HG03457 (cell line): ENCODE data around the gene RNF168.
"Not testable (repeated sequence)": the region's sequence is repeated elsewhere in the genome, so short reads cannot be mapped to it uniquely, and the experiment has no call there.

Experiments
- ATAC-seq: cut with Tn5 transposase; IDR thresholded peaks from one replicate; pipeline ENCODE4 v1.9.1; 2021; ENCODE audit warnings: moderate number of reproducible peaks; ENCODE audit not compliant: unreplicated experiment

RNF168 gene

DNA sequence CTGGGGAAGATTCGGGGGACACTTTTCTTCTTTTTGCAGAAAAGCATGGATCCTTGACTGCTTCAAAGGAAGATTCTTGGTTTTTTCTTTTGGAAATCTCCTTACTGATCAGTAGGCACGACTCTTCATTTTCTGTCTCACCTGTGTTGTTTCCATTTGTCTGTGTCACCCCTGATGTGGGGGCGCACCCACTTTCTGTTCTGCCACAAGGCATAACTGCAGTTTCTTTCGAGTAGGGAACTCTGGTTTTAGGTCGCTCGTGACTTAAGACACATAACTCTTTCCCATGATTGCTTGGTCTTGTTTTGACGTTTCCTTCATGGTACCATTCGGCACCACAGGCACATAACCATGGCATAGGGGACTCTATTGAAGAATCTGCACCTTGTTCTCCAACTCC, 31.3 kb downstream of the RNF168 start:
- ATAC-seq = no peak

DNA sequence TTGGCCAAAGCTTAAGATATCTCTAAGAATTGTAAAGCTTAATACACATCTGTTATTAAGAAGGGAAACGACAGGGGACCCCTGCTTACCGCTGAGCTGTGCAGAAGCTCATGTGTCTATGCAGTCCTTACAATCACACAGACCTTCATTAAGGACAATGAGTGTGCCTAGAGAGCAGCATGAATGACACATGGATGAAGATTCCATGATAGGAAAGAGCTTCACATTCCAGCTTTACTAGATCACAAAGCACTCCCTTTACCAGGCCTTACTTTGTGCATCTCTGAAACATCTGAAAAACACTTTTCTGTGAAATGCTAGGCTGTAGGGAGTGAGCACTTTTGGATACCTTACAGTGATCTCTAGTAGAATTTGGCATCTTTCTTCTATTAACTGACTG, 32.0 kb downstream of the RNF168 start:
- no peak for ATAC-seq

DNA sequence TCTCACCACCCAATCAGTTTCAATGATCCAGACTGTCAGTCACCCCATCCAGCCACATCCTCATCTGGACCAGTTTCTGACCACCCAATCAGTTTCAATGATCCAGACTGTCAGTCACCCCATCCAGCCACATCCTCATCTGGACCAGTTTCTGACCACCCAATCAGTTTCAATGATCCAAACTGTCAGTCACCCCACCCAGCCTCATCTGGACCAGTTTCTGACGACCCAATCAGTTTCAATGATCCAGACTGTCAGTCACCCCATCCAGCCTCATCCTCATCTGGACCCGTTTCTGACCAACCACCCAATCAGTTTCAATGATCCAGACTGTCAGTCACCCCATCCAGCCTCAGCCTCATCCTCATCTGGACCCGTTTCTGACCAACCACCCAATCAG, 33.4 kb downstream of the RNF168 start:
- not testable (repeated sequence) for ATAC-seq

DNA sequence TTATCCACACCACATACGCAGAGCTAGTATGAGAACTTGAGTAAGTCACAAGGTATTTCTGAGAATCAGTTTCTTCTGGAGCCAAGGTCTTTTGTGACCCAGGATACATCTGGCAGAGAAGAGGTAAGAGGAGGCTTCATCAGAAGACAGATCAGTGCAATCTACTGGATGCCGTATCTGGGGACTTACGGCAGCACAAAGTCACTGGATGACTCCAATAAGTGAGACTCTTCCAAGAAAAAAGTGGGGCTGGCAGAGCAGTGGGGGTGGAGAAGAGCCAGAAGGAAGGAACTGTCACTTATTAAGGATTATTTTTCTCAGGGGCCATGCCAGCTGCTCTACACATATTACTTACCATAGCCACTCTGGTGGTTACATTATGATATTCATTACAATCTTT, 39.8 kb downstream of the RNF168 start:
- ATAC-seq = no peak

DNA sequence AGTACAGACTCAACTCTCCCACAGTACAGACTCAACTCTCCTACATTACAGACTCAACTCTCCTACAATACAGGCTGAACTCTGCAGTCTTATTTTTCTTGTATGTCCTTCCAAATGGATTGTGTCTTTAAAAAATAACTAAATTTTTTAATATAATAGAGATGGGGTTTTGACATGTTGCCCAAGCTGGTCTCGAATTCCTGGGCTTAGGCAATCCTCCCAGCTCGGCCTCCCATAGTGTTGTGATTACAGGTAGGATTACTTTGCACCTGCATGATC, 40.2 kb downstream of the RNF168 start:
- ATAC-seq = no peak

DNA sequence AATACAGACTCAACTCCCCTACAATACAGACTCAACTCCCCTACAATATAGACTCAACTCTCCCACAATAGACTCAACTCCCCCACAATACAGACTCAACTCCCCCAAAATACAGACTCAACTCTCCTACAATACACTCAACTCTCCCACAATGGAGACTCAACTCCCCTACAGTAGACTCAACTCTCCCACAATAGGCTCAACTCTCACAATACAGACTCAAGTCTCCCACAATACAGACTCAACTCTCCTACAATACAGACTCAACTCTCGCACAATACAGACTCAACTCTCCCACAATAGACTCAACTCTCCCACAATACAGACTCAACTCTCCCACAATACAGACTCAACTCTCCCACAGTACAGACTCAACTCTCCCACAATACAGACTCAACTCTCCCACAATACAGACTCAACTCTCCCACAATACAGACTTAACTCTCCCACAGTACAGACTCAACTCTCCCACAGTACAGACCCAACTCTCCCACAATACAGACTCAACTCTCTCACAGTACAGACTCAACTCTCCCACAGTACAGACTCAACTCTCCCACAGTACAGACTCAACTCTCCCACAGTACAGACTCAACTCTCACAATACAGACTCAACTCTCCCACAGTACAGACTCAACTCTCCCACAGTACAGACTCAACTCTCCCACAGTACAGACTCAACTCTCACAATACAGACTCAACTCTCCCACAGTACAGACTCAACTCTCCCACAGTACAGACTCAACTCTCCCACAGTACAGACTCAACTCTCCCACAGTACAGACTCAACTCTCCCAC, 40.7 kb downstream of the RNF168 start:
- ATAC-seq = not testable (repeated sequence)

DNA sequence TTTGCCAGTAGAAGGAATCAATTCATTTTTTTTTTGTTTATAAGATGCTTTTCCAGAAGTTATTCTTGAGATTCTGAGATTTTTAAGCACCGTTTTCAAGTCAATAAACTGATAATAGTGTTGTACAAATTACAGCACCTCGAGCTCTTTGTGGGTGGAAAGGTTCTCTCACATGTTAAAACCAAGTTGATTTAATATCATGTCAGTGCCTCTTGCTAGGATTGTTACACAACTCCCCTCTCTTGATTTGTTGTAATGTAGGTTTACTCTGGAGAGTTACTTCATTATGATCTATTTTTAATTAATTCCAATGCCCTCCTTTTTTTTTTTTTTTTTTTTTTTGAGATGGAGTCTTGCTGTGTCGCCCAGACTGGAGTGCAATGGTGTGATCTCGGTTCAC, 45.5 kb downstream of the RNF168 start:
- no peak for ATAC-seq

DNA sequence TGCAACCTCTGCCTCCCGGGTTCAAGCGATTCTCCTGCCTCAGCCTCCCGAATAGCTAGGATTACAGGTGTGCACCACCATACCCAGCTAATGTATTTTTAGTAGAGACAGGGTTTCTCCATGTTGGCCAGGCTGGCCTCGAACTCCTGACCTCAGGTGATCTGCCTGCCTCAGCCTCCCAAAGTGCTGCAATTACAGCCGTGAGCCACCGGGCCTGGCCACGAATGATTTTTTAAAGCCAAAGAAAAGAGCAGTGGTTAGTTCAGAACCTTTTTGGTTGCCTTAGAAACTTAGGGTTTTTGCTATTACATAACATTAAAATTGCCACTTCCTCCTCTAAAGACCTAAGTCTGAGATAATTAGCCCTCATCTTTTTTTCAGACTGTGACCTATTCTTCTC, 46.1 kb downstream of the RNF168 start:
- ATAC-seq = not testable (repeated sequence)

DNA sequence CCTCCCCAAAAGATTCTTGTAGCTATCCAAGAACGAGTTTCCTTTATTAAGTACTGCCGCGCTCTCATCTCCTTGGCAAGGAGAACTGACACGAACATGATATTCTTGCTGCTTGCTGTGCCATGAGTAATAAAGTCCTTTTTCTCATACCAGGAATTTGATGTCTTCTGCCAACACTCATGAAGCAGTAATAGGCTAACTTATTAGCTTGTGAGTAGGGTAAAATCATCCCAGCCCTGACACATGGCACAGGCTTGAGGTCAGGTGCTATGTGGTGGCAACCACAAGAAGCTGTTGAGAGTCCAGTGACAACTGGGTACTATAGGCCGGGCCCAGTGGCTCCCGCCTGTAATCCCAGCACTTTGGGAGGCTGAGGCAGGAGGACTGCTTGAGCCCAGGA, 48.6 kb downstream of the RNF168 start:
- ATAC-seq = no peak

DNA sequence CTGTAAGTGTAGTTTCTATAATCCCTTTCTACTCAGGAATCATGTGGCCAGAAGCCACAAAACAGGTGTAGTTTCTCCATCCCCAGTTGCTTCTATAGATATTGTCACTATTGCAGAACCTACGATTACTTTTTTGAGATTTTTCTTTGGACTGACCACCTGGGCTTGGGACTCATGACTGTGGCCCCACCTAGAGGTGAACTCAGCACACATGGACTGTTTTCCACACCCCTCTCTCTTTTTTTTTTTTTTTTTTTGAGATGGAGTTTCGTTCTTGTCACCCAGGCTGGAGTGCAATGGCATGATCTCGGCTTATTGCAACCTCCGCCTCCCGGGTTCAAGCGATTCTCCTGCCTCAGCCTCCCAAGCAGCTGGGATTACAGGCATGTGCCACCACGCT, 58.2 kb downstream of the RNF168 start:
- not testable (repeated sequence) for ATAC-seq

DNA sequence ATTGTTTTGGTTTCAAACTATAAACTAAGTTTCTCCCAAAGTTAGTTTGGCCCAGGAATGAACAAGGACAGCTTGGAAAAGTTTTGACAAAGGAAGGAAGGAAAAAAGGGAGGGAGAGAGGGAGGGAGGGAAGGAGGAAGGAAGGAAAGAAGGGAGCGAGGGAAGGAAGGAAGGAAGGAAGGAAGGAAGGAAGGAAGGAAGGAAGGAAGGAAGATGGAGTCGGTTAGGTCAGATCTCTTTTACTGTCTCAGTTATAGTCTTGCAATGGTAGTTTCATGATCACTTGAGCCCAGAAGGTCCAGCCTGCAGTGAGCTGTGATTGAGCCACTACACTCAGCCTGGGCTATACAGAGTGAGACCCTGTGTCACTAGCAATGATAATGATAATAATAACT, 59.1 kb downstream of the RNF168 start:
- ATAC-seq = no peak

DNA sequence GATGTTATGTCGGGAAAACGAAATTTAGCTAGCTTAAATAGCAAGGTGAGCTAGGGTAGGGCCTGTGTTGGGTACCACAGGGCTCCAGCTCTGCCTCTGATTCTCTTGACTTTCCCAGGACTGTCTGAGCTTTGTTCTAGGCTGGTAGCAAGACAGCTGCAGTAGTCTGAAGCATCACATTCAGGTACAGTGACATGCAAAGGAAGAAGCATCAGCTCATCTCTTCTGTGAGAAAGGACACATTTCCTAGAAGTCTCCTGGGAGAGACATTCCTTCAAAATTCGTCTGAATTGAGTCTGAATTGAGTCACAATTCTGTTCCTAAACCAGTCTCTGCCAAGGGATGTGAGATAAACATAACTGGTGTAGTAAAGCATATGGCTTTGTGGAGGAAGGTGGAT, 62.9 kb downstream of the RNF168 start:
- ATAC-seq = no peak

DNA sequence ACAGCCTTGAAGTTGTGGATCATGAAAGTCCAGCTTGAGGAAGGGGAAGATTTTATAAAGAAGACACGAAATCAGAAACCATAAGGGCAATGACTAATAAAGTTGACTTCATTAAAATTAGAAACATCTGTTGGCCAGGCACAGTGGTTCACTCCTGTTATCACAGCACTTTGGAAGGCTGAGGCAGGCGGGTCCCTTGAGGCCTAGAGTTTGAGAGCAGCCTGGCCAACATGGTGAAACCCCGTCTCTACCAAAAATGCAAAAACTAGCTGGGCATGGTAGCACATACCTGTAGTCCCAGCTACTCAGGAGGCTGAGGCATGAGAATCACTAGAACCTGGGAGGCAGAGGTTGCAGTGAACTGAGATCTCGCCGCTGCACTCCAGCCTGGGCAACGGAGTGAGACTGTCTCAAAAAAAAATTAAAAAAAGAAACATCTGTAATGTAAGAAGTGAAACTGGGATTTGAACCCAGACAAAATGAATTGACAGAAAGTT, 63.5 kb downstream of the RNF168 start:
- no peak for ATAC-seq

DNA sequence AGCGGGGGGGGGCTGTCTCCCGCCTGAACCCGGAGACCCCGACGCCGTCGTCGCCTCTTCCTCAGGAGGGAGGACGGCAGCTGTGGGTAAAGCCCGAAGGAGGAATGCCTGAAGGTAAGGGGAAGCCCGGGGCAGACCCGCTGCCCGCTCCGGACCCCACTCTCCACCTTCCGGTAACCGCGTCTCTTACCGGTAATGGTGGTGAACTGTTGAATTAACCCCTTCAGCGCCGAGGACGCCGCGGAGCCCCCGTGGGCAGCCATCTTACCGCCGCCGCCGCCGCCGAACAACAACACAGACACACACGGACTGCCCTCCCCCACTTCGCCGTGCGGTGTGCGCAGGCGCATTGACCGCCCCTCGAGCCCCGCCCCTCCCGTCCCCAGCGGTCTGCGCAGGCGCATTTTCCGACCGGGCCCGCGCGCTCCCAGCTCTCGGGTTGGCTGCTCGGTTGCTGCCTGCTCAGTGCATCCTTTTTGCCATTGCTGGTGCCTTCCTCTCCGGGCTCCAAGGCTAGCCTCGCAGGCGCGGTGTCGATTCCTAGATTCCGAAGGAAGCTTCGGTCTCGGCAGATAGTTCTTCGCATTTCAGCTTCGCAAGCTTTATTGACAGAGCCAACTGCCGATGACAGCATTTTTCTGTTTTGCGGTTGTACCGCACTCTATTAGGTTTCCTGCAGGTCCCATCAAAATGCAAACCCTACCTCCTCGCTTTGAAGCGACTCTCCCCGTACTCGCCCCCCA, 71.3 kb downstream of the RNF168 start, which contains the start of gene UBXN7:
Gene UBXN7, minus strand, starts transcription at position 291 of the 743 bp plus-strand sequence. Its CDS starts 28 bp downstream, at position 263.
- peak; percentile 76 for ATAC-seq

DNA sequence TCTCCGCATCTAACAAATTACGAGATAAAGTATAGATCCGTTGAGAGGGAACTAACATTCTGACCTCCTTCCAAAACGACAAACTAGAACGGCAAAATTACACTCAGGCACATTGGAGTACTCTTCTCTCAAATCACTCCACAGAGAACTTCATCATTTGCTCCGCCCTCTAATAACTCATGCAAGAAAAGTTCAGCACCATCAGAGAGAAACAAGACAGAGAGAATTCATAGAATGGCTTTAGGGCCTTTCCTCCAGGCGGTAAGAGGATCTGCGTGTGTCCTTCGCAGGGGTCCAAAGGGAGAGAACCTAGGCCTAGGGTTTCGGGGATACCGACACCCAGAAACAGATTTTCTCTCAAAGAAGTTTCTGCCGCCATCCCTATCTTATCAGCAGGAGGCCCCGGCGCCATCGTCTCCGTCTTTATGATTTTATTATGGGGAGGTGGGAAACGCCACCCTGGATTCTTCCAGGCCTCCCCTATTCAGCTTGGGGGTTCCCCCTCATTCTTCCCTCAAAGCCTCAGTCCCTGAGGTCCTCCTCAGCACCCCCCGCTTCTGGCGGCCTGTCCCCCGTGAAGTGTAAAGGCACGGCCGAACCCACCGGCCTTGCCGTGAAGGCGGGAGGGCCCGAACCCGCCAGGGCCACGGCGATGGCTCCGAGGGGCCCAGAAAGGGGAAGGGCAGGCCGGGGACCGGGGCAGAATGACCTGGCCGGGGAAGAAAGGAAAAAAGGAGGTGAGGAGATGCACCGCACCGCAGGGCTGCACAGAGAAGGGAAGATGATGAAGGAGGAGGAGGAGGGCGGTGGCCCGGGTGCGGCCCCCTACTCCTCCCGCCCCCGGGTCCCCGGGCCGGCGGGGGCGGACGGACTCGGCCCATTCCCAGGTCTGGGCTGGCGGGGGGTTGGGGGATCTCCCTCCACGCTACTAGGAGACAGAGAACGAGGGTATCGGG, 72.1 kb downstream of the RNF168 start:
- ATAC-seq = peak; percentile 20

DNA sequence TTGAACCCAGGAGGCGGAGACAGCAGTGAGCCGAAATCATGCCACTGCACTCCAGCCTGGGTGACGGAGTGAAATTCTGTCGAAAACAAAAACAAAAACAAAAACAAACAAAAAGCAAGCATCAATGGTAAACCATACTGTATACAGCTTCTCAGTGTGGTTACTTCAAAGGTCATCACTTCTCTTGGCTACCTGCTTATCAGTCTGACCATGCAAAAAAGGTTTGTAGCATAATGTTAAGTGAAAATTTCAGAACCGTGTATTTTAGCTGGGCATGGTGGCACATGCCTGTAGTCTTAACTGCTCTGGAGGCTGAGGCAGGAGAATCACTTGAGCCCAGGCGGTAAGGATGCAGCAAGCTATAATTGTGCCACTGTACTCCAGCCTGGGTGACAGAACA, 75.5 kb downstream of the RNF168 start:
- ATAC-seq = no peak

DNA sequence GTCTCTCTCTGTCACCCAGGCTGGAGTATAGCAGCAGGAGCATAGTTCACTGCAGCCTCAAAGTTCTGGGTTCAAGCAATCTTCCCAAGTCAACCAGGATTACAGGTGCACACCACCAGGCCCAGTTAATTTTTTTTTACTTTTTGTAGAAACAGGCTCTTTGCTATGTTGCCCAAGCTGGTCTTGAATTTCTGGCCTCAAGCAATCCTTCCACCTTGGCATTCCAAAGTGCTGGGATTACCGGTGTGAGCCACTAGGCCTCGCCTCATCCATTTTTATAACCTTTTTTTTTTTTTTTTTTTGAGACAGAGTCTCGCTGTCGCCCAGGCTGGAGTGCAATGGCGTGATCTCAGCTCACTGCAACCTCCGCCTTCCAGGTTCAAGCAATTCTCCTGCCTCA, 79.1 kb downstream of the RNF168 start:
- ATAC-seq = not testable (repeated sequence)

DNA sequence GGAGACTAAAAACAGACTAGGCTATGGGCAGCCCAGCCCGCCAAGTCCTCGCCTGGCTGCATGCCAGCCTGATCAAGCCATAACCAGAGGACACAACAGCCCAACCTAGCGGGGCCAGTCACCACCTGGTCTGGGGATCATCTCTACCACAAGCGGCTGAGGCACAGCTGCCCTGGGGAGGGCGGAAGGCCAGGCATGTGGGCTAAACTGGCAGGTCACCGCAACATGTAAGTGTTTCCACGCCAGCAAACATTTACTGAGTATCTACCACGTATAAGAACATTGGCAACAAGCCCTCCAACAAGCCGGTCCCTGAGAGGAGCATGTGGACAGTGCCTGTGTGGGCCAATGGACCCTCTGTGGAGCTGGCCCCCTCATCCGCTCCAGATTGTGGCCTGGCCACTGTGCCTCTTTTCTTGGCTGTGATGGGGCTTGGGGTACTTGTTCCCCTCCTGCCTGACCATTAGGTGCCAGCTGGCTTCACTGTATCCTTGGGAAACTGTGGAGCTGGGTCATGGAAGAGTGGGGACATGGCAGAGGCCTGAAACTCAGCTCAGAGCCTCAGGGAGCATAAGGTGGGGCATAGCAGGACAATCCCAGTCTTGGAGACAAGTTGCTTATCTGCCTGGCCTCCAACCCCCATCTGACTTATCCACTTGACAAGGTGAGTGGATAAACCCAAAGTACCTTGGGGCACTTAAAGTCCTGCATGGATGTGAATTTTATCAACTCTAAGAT, 80.4 kb downstream of the RNF168 start:
- ATAC-seq = no peak

DNA sequence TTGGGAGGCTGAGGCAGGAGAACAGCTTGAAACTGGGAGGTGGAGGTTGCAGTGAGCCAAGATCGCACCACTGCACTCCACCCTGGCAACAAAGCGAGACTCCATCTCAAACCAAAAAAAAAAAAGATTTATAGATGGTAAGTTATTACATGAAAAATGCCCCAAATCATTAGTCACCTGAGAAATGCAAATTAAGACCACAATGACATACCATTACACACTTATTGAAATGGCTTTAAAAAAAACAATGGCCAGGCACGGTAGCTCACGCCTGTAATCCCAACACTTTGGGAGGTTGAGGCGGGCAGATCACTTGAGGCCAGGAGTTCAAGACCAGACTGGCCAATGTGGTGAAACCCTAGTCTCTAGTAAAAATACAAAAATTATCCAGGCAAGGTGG, 81.9 kb downstream of the RNF168 start:
- not testable (repeated sequence) for ATAC-seq

DNA sequence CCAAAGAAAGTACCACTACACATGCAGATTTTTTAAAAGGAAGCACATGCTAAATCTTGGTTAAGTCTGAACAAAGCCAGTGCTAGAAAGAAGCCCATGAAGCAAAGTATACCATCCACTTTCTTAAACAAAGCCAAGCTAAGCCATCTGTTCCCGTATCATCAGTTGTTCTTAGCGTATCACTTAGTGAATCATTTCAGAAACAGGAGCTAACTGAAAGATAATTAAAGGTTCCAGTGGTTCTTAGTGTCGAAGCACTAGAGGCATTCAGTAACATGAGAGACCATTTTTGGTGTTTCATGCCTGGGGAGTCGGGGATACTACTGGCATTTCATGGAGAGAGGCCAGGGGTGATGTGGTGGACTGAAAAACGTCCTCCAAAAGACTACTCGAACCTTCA, 84.2 kb downstream of the RNF168 start:
- ATAC-seq = no peak
